HG03097 (cell line): ENCODE measurements around the gene DNAH1.

ENCODE experiments used
- ATAC-seq: cut with Tn5 transposase; IDR thresholded peaks from one replicate; pipeline ENCODE4 v1.9.1; 2021; ENCODE audit not compliant: unreplicated experiment, low FRiP score

DNAH1 gene

GRCh38 chr3:52355526-52355925 lies 39.4 kb downstream of the DNAH1 start:
- ATAC-seq: no peak

- ATAC-seq: no peak
These were observed 40.0 kb downstream of the DNAH1 start for GRCh38 chr3:52356126-52356525.

- ATAC-seq: no peak
These were observed 41.3 kb downstream of the DNAH1 start for GRCh38 chr3:52357151-52358080.

- no peak for ATAC-seq
These were observed 42.3 kb downstream of the DNAH1 start for GRCh38 chr3:52358362-52358940.

- ATAC-seq: no peak
These were observed 43.2 kb downstream of the DNAH1 start for GRCh38 chr3:52359116-52359855.

- ATAC-seq: no peak
These were observed 44.9 kb downstream of the DNAH1 start for GRCh38 chr3:52361011-52361410.

GRCh38 chr3:52361454-52361853 lies 45.3 kb downstream of the DNAH1 start:
- ATAC-seq: no peak

- ATAC-seq: no peak
These were observed 45.8 kb downstream of the DNAH1 start for GRCh38 chr3:52361898-52362297.

GRCh38 chr3:52364322-52365035 lies 48.4 kb downstream of the DNAH1 start:
- ATAC-seq: no peak

- no peak for ATAC-seq
These were observed 50.4 kb downstream of the DNAH1 start for GRCh38 chr3:52366527-52366926.

- no peak for ATAC-seq
These were observed 52.1 kb downstream of the DNAH1 start for GRCh38 chr3:52367891-52368880.

GRCh38 chr3:52370531-52370930 lies 54.4 kb downstream of the DNAH1 start:
- no peak for ATAC-seq

- no peak for ATAC-seq
These were observed 56.8 kb downstream of the DNAH1 start for GRCh38 chr3:52372822-52373504.

- no peak for ATAC-seq
These were observed 57.6 kb downstream of the DNAH1 start for GRCh38 chr3:52373676-52374075.

- ATAC-seq: no peak
These were observed 58.1 kb downstream of the DNAH1 start for GRCh38 chr3:52374173-52374572.

GRCh38 chr3:52379610-52380009 lies 63.5 kb downstream of the DNAH1 start:
- ATAC-seq: no peak

- no peak for ATAC-seq
These were observed 63.9 kb downstream of the DNAH1 start for GRCh38 chr3:52380023-52380422.

GRCh38 chr3:52381623-52382022 lies 65.5 kb downstream of the DNAH1 start:
- ATAC-seq: no peak

GRCh38 chr3:52383446-52383845 lies 67.3 kb downstream of the DNAH1 start:
- ATAC-seq: no peak
